ENCODE measurements around the gene RNU6-8. TPM values are rescaled to one million over a fixed set of nuclear protein-coding genes. Genes with fewer than 3 reads are reported as not detected.

Gene RNU6-8
- not detected in 2 replicates for total RNA-seq

DNA sequence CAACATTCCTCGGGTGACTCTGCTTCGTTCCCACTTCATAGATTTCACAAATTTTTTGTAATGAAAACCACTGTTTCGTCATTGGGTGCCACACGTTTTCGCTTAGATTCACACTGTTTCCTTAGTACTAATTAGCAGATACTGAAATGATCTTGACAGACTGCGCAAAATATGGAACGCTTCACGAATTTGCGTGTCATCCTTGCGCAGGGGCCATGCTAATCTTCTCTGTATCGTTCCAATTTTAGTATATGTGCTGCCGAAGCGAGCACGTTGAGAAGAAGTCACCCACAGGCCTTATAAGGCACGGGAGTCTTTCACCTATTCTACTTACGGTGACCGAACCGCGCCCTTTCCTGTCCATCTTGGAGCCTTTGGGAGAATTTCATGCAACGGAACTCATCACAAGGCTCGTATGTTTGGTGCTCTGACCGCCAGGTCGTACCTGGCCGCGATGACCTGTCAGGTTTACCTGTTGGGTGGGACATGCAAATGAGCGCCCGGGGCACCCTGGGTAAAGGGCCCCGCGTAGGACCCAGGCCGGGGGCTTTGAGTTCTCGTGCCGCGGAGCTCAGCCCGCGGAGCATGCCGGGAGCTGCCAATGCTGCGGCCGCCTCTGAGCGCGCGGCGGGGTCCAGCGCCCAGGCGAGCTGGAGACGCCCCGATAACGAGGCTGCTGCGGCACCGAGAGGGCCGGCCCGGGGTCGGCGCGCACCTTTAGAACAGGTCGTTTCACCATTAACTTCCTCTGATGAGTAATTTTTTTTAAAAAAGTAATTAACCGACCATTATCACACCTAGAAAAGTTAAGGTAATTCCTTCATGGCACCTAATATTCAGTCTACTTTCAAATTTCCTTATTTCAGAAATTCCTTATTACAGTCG lies at the start of gene RNU6-8:
Gene RNU6-8 (minus strand): TSS at position 272 of the 885 bp plus-strand sequence.

DNA sequence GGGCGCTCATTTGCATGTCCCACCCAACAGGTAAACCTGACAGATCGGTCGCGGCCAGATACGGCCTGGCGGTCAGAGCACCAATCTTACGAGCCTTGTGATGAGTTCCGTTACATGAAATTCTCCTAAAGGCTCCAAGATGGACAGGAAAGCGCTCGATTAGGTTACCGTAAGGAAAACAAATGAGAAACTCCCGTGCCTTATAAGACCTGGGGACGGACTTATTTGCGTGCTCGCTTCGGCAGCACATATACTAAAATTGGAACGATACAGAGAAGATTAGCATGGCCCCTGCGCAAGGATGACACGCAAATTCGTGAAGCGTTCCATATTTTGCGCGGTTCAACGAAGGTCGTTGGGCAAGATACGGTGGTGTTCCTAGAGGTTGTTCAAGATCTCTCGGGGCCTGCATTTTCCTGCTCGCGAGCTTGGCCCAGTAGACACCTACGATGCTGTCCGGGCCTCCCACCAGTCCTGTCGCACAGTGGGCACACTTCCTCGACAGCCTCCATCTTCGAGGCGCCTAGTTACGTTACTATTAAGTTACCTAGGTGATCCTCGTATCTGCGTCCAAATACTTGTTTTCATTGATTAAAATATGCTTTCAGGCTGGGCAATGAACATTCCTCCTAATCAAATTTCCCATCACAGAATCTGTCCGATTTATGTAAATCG lies 1.1 kb downstream of the RNU6-8 start, which contains the start of gene RNU6-7:
Gene RNU6-7 (plus strand): TSS at position 230 of the 675 bp plus-strand sequence.

Small RNA genes within 50 kb of the gene (small RNA-seq; reads per million reads assigned to genes)
- not detected for gene RNU6-7
- gene RNU6-8 = not detected

Other genes starting within 250 kb of the RNU6-8 start
- gene ARHGAP5, start 126.0 kb downstream of the RNU6-8 start, total RNA-seq = 133 and 146 TPM in 2 replicates
- not detected in 2 replicates for gene RNU6-7, start 1.2 kb downstream of the RNU6-8 start, total RNA-seq
- gene AKAP6, start 126.0 kb upstream of the RNU6-8 start, total RNA-seq = 5.3 and 8.8 TPM in 2 replicates